ENCODE results near the gene VASP.
"Not testable (repeated sequence)": the region's sequence is repeated elsewhere in the genome, so short reads cannot be mapped to it uniquely, and the experiment has no call there.

The VASP gene

GRCh38 chr19:45497791-45498190 is 9.5 kb upstream of the VASP start:
- no peak for DNase-seq (ENCODE audit: low read depth in 2 of 2)

- DNase-seq (ENCODE audit: low read depth in 2 of 2), result peak in 1 of 2 experiments; percentile 51
Observed at GRCh38 chr19:45498411-45499195, 8.7 kb upstream of the VASP start, which contains the start of gene PPM1N. TSS of gene PPM1N (plus strand) at chr19:45498443. CDS start at chr19:45498473, 30 bp downstream.

- DNase-seq (ENCODE audit: low read depth in 2 of 2), result peak in 1 of 2 experiments; percentile 69
Observed at GRCh38 chr19:45499196-45500180, 7.8 kb upstream of the VASP start.

GRCh38 chr19:45500918-45501729 is 6.2 kb upstream of the VASP start:
- DNase-seq (ENCODE audit: low read depth in 2 of 2), result no peak

GRCh38 chr19:45501730-45502014 is 5.6 kb upstream of the VASP start:
- no peak for DNase-seq (ENCODE audit: low read depth in 2 of 2)

GRCh38 chr19:45502111-45502510 is 5.2 kb upstream of the VASP start:
- DNase-seq (ENCODE audit: low read depth in 2 of 2), result no peak

GRCh38 chr19:45503909-45504308 is 3.4 kb upstream of the VASP start:
- no peak for DNase-seq (ENCODE audit: low read depth in 2 of 2)

- DNase-seq (ENCODE audit: low read depth in 2 of 2), result no peak
Observed at GRCh38 chr19:45505151-45505995, 1.9 kb upstream of the VASP start.

- no peak for DNase-seq (ENCODE audit: low read depth in 2 of 2)
Observed at GRCh38 chr19:45505996-45506245, 1.4 kb upstream of the VASP start.

- peak; percentile 95 to 99 for DNase-seq (ENCODE audit: low read depth in 2 of 2)
Observed at GRCh38 chr19:45506246-45506988, 862 bp upstream of the VASP start.

GRCh38 chr19:45507872-45508416 is 665 bp downstream of the VASP start:
- no peak for DNase-seq (ENCODE audit: low read depth in 2 of 2)

- no peak for DNase-seq (ENCODE audit: low read depth in 2 of 2)
Observed at GRCh38 chr19:45508417-45508860, 1.2 kb downstream of the VASP start.

- DNase-seq (ENCODE audit: low read depth in 2 of 2), result no peak
Observed at GRCh38 chr19:45508861-45509691, 1.8 kb downstream of the VASP start.

GRCh38 chr19:45509692-45510015 is 2.4 kb downstream of the VASP start:
- no peak for DNase-seq (ENCODE audit: low read depth in 2 of 2)

GRCh38 chr19:45510352-45510751 is 3.1 kb downstream of the VASP start:
- DNase-seq (ENCODE audit: low read depth in 2 of 2), result not testable (repeated sequence)

GRCh38 chr19:45511074-45511473 is 3.8 kb downstream of the VASP start:
- no peak for DNase-seq (ENCODE audit: low read depth in 2 of 2)

GRCh38 chr19:45512881-45513483 is 5.7 kb downstream of the VASP start:
- no peak for DNase-seq (ENCODE audit: low read depth in 2 of 2)

GRCh38 chr19:45514376-45515051 is 7.2 kb downstream of the VASP start:
- no peak for DNase-seq (ENCODE audit: low read depth in 2 of 2)
